K562 (cell line): ENCODE results near the gene LILRB3. TPM values are rescaled to one million over a fixed set of nuclear protein-coding genes. Genes with fewer than 3 reads are reported as not detected.

Source experiments
- CEBPG ChIP-seq, 3 experiments: fragments of 200-800 bp in 1 of 3; sonication (Bioruptor generic) in 1 of 3; sonication (generic) in 1 of 3; formaldehyde crosslinking in 1 of 3; IDR thresholded peaks in 2 of 3; conservative IDR thresholded peaks in 1 of 3; 2 replicates each; pipeline versions ENCODE4 v1.6.1 to v1.8.0; 2016 to 2022; ENCODE audit warnings: missing compliant biosample characterization in 2 of 3, missing genetic modification characterization in 2 of 3, mild to moderate bottlenecking in 1 of 3, missing genetic modification reagents in 1 of 3
- EP400 ChIP-seq: fragments of 450-650 bp; IDR thresholded peaks from 2 replicates; pipeline ENCODE4 v1.6.1; 2017; ENCODE audit warnings: antibody characterized with exemption, mild to moderate bottlenecking, moderate library complexity
- GATAD2A ChIP-seq: fragments of 450-650 bp; IDR thresholded peaks from 2 replicates; pipeline ENCODE4 v1.6.1; 2017
- HNRNPUL1 ChIP-seq: fragments of 200-400 bp; formaldehyde crosslinking; IDR thresholded peaks from 2 replicates; pipeline ENCODE4 v1.6.1; 2017; ENCODE audit warnings: low read length
- KHSRP ChIP-seq: fragments of 450-650 bp; IDR thresholded peaks from 2 replicates; pipeline ENCODE4 v1.6.1; 2017
- NFIC ChIP-seq: fragments of 450-650 bp; IDR thresholded peaks from 2 replicates; pipeline ENCODE4 v1.6.1; 2017; ENCODE audit warnings: mild to moderate bottlenecking, inconsistent platforms
- SREBF2 ChIP-seq: sonication (generic); formaldehyde crosslinking; IDR thresholded peaks from 2 replicates; pipeline ENCODE4 v1.4.0; 2020; ENCODE audit warnings: mild to moderate bottlenecking, missing genetic modification reagents
- TRIM24 ChIP-seq, 2 experiments: fragments of 450-650 bp; IDR thresholded peaks; 2 replicates each; pipeline ENCODE4 v1.6.1; 2016
- ZNF347 ChIP-seq: fragments of 450-650 bp; formaldehyde crosslinking; IDR thresholded peaks from 2 replicates; pipeline ENCODE4 v1.4.0; 2020; ENCODE audit warnings: low read depth, mild to moderate bottlenecking, moderate library complexity
- ZNF668 ChIP-seq: fragments of 250-450 bp; sonication (Bioruptor Pico); IDR thresholded peaks from 2 replicates; pipeline ENCODE4 v1.8.0; 2022; ENCODE audit warnings: mild to moderate bottlenecking, inconsistent platforms
- polyA plus RNA-seq, 8 experiments: library from polyadenylated mRNA; depleted of rRNA in 4 of 8; stranded (reverse) in 5 of 8; unstranded in 3 of 8; fragments of >200 nt; fragmentation: Nextera tagmentation in 2 of 8; fragmentation: Illumina TruSeq in 1 of 8; extraction: Ambion mirVana in 2 of 8; extraction: Trizol in 1 of 8; gene quantifications; 2 replicates each; pipeline versions ENCODE4 v1.2.1 to v1.2.3, GENCODE V29; 2011 to 2014; ENCODE audit warnings: inconsistent platforms in 1 of 8, missing spikeins in 1 of 8
- total RNA-seq, 7 experiments: library from RNA; depleted of rRNA in 6 of 7; stranded (reverse); fragments of >200 nt in 6 of 7; fragmentation: Illumina TruSeq in 2 of 7; extraction: Trizol in 2 of 7; gene quantifications; 2 replicates each; pipeline versions ENCODE4 v1.2.1 to v1.2.3, GENCODE V29; 2011 to 2021; ENCODE audit warnings: low replicate concordance in 1 of 7
- TF ChIP-seq, protein P1 (sequence below), 2 experiments: fragments of 450-650 bp in 1 of 2; sonication (generic) in 1 of 2; formaldehyde crosslinking in 1 of 2; IDR thresholded peaks; 2 replicates each; pipeline versions ENCODE4 v1.7.1 to v1.9.0; 2016 to 2022; ENCODE audit warnings: inconsistent platforms in 1 of 2, mild to moderate bottlenecking in 1 of 2, missing genetic modification reagents in 1 of 2
- TF ChIP-seq, protein P2 (sequence below): fragments of 250-450 bp; sonication (Bioruptor Pico); IDR thresholded peaks from 2 replicates; pipeline ENCODE4 v1.5.0; 2021
- TF ChIP-seq, protein P3 (sequence below): fragments of 450-650 bp; IDR thresholded peaks from 2 replicates; pipeline ENCODE4 v1.6.1; 2016; ENCODE audit warnings: borderline replicate concordance
- TF ChIP-seq, protein P4 (sequence below), 2 experiments: fragments of 250-450 bp in 1 of 2; fragments of 450-650 bp in 1 of 2; sonication (Bioruptor Pico) in 1 of 2; IDR thresholded peaks; 2 replicates each; pipeline versions ENCODE4 v1.6.1 to v1.8.0; 2016 to 2021; ENCODE audit warnings: mild to moderate bottlenecking in 2 of 2, moderate library complexity in 2 of 2, missing compliant biosample characterization in 1 of 2, missing genetic modification characterization in 1 of 2

Gene LILRB3
- total and polyA plus RNA-seq, 9 of the 15 experiments (the other 6 are each of a cell fraction or from before 2014, with no cell fraction given), result 0.01 to 0.09 TPM; not detected in 7

DNA sequence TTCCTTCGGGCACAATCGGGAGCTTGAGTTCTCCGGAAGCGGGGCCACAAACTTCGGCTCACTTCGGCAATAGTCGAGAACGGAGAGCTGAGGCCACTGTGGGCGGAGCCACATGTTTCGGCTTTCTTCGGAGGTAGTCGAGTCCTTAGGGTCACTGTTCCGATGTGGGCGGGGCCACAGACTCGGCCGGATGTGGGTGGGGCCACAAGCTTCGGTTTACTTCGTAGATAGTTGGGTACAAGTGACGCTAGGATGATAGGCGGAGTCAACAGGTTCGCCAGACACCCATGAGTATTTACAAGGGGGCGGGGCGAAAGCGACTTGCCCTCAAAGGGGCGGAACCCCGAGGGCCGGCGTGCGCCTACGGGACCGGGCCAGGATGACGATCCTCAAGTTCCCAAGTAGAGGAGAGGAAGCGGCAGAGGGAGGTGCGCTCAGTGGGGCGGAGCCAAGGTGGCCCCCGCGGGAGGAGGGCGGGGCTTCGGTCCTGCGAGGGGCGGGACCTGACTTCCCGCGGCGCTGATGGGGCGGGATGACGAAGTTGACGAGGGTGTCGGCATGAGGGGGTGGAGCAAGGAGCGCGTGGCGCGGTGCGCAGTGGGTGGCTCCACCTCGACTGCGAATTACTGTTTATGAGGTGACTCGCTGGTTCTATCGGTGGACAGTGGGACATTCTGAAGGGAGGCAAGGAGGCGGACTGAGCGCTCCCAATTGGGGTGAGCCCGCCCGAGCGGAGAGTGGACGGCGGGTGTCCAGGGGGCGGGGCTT, 32.9 kb downstream of the LILRB3 start (continued):
- TF ChIP-seq, protein P1, sequence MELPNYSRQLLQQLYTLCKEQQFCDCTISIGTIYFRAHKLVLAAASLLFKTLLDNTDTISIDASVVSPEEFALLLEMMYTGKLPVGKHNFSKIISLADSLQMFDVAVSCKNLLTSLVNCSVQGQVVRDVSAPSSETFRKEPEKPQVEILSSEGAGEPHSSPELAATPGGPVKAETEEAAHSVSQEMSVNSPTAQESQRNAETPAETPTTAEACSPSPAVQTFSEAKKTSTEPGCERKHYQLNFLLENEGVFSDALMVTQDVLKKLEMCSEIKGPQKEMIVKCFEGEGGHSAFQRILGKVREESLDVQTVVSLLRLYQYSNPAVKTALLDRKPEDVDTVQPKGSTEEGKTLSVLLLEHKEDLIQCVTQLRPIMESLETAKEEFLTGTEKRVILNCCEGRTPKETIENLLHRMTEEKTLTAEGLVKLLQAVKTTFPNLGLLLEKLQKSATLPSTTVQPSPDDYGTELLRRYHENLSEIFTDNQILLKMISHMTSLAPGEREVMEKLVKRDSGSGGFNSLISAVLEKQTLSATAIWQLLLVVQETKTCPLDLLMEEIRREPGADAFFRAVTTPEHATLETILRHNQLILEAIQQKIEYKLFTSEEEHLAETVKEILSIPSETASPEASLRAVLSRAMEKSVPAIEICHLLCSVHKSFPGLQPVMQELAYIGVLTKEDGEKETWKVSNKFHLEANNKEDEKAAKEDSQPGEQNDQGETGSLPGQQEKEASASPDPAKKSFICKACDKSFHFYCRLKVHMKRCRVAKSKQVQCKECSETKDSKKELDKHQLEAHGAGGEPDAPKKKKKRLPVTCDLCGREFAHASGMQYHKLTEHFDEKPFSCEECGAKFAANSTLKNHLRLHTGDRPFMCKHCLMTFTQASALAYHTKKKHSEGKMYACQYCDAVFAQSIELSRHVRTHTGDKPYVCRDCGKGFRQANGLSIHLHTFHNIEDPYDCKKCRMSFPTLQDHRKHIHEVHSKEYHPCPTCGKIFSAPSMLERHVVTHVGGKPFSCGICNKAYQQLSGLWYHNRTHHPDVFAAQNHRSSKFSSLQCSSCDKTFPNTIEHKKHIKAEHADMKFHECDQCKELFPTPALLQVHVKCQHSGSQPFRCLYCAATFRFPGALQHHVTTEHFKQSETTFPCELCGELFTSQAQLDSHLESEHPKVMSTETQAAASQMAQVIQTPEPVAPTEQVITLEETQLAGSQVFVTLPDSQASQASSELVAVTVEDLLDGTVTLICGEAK (IDR thresholded peaks at IDR 0.05), result no peak; the same call in 1 of the 2 replicates
- TF ChIP-seq, protein P1 (CRISPR knock-in tag; IDR thresholded peaks at IDR 0.05), result no peak
- TF ChIP-seq, protein P2, sequence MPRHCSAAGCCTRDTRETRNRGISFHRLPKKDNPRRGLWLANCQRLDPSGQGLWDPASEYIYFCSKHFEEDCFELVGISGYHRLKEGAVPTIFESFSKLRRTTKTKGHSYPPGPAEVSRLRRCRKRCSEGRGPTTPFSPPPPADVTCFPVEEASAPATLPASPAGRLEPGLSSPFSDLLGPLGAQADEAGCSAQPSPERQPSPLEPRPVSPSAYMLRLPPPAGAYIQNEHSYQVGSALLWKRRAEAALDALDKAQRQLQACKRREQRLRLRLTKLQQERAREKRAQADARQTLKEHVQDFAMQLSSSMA (CRISPR knock-in tag), result no peak
- no peak for TF ChIP-seq KHSRP
- TF ChIP-seq CEBPG (CRISPR knock-in tag; IDR thresholded peaks at IDR 0.05), result no peak
- TF ChIP-seq CEBPG (tag; conservative IDR thresholded peaks at IDR 0.05 in 1 of 2, IDR thresholded peaks at IDR 0.05 in 1 of 2), result no peak
- no peak for TF ChIP-seq ZNF668 (CRISPR knock-in tag)
- no peak for TF ChIP-seq ZNF347 (CRISPR knock-in tag)
- TF ChIP-seq HNRNPUL1, result no peak
- TF ChIP-seq SREBF2, result no peak
- peak; percentile 99 for TF ChIP-seq EP400
- TF ChIP-seq, protein P3, sequence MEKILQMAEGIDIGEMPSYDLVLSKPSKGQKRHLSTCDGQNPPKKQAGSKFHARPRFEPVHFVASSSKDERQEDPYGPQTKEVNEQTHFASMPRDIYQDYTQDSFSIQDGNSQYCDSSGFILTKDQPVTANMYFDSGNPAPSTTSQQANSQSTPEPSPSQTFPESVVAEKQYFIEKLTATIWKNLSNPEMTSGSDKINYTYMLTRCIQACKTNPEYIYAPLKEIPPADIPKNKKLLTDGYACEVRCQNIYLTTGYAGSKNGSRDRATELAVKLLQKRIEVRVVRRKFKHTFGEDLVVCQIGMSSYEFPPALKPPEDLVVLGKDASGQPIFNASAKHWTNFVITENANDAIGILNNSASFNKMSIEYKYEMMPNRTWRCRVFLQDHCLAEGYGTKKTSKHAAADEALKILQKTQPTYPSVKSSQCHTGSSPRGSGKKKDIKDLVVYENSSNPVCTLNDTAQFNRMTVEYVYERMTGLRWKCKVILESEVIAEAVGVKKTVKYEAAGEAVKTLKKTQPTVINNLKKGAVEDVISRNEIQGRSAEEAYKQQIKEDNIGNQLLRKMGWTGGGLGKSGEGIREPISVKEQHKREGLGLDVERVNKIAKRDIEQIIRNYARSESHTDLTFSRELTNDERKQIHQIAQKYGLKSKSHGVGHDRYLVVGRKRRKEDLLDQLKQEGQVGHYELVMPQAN, result peak; percentile 89
- no peak for TF ChIP-seq TRIM24 (IDR thresholded peaks at IDR 0.05)
- TF ChIP-seq, protein P4, sequence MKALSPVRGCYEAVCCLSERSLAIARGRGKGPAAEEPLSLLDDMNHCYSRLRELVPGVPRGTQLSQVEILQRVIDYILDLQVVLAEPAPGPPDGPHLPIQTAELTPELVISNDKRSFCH (CRISPR knock-in tag; IDR thresholded peaks at IDR 0.05), result no peak
- TF ChIP-seq, protein P4 (tag; IDR thresholded peaks at IDR 0.05), result no peak
- no peak for TF ChIP-seq GATAD2A
- 0 out of 2 replicates have a peak, but pooled peaks have one; percentile 9 for TF ChIP-seq NFIC
